Fibroblast of skin of back (primary cell): ENCODE results near the gene SREK1IP1.

Experiments
- DNase-seq: peaks from one replicate; pipeline ENCODE4 v3.0.0-alpha.2; 2013

The SREK1IP1 gene

GRCh38 chr5:64680289-64680688, 88.2 kb downstream of the SREK1IP1 start:
- DNase-seq, result no peak

GRCh38 chr5:64678374-64678773, 90.1 kb downstream of the SREK1IP1 start:
- DNase-seq, result no peak

GRCh38 chr5:64671678-64672077, 96.8 kb downstream of the SREK1IP1 start:
- DNase-seq, result no peak

GRCh38 chr5:64670277-64670676, 98.2 kb downstream of the SREK1IP1 start:
- no peak for DNase-seq
